ENCODE measurements around the gene CROCC2.

DNA sequence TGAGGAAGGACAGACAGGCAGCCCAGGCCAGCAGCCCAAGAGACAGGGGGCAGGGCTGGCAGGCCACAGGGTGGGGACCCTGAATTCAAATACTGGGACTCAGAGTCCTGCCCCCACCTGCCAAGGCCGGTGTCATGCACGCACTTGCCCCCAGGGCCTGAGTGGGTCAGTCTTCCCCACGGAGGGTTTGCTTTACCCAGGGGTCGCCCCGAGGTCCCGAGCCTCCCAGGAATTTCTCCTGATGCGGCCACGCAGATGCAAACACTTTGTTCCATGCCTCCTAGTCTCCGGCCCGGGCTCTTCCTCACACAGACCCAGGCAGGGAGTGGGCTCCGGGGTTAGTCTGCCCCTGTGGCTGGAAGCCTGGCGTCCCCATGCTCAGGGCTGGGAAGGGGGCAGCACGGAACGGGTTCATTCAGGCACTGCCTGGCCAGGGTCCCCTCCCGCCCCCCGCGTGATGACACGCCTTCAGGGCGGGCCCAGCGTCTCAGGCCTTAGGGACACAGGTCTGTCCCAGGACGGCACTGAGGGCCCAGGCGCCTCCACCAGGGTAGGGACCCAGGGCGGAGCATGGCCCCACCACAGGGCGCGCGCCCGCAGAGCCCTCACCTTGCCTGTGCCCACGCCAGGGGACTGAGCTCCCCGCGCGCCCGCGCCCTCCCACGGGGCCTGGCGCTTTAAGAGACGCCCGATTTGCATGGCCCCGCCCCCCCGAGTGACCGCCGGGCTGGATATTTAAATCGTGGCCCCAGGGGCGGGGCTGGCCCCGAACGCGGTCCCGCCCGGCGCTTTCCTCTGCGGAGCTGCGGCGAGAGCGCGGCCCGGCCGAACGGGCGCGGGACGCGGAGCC is 91.9 kb downstream of the CROCC2 start, which contains the start of gene SNED1:
- TF ChIP-seq, protein P1, sequence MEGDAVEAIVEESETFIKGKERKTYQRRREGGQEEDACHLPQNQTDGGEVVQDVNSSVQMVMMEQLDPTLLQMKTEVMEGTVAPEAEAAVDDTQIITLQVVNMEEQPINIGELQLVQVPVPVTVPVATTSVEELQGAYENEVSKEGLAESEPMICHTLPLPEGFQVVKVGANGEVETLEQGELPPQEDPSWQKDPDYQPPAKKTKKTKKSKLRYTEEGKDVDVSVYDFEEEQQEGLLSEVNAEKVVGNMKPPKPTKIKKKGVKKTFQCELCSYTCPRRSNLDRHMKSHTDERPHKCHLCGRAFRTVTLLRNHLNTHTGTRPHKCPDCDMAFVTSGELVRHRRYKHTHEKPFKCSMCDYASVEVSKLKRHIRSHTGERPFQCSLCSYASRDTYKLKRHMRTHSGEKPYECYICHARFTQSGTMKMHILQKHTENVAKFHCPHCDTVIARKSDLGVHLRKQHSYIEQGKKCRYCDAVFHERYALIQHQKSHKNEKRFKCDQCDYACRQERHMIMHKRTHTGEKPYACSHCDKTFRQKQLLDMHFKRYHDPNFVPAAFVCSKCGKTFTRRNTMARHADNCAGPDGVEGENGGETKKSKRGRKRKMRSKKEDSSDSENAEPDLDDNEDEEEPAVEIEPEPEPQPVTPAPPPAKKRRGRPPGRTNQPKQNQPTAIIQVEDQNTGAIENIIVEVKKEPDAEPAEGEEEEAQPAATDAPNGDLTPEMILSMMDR (IDR thresholded peaks at IDR 0.05) = no peak
- no peak for TF ChIP-seq POLR2A (IDR thresholded peaks at IDR 0.05)

Data from lower leg skin (tissue), 3 donors.